T-helper 1 cell treated with Interleukin-12 subunit alpha and Interleukin-12 subunit beta and Interleukin-4 antibody, amounts not matched to agents 30 μg/mL and 1 μg/mL, for 36 hours (primary cell): Measurements from ENCODE around the gene C1orf122.
"Not testable (repeated sequence)": the region's sequence is repeated elsewhere in the genome, so short reads cannot be mapped to it uniquely, and the experiment has no call there.

Experiments used
- H3K27ac Mint-ChIP-seq: one replicate; pipeline ENCODE4 v1.8.0; 2021; ENCODE audit warnings: mild to moderate bottlenecking, mixed read lengths
- H3K27me3 Mint-ChIP-seq: one replicate; pipeline ENCODE4 v1.8.0; 2021; ENCODE audit warnings: low read depth, mixed read lengths
- H3K36me3 Mint-ChIP-seq: one replicate; pipeline ENCODE4 v1.8.0; 2021; ENCODE audit warnings: low read depth, mixed read lengths
- H3K4me1 Mint-ChIP-seq: one replicate; pipeline ENCODE4 v1.8.0; 2021; ENCODE audit warnings: low read depth, mixed read lengths
- H3K4me3 Mint-ChIP-seq: one replicate; pipeline ENCODE4 v1.8.0; 2021; ENCODE audit warnings: mild to moderate bottlenecking, moderate library complexity, mixed read lengths
- H3K9me3 Mint-ChIP-seq: one replicate; pipeline ENCODE4 v1.8.0; 2021; ENCODE audit warnings: mixed read lengths

Gene C1orf122

GRCh38 chr1:37807555-37808368 is at the start of gene C1orf122, which contains the start of gene YRDC:
TSS of gene C1orf122 (plus strand) at chr1:37807790. CDS start at chr1:37808405, 615 bp downstream.
TSS of gene YRDC (minus strand) at chr1:37808208. CDS start at chr1:37808180, 28 bp downstream.
- Mint-ChIP-seq H3K27ac (peak within 1 kb of the TSS; percentile 97), H3K4me3 (peak within 1 kb of the TSS; percentile 95), H3K9me3 (no peaks in the 10 kb centered on the region), H3K27me3 (no peaks in the 10 kb centered on the region), H3K4me1 (peaks cover 20% of the 10 kb centered on the region), H3K36me3 (peaks cover 32% of the 10 kb centered on the region)

GRCh38 chr1:37759451-37759850 is 48.1 kb upstream of the C1orf122 start:
- Mint-ChIP-seq H3K4me3 (no peak overlapping the region), H3K27ac (no peak overlapping the region), H3K9me3 (no peaks in the 10 kb centered on the region), H3K27me3 (peaks cover 34% of the 10 kb centered on the region), H3K4me1 (no peaks in the 10 kb centered on the region), H3K36me3 (peaks cover 3% of the 10 kb centered on the region)

- no peak overlapping the region for H3K27ac Mint-ChIP-seq
- no peak overlapping the region for H3K4me3 Mint-ChIP-seq
- H3K9me3 Mint-ChIP-seq, result no peaks in the 10 kb centered on the region
- peaks cover 44% of the 10 kb centered on the region for H3K27me3 Mint-ChIP-seq
- H3K36me3 Mint-ChIP-seq, result peaks cover 3% of the 10 kb centered on the region
- no peaks in the 10 kb centered on the region for H3K4me1 Mint-ChIP-seq
These were observed 46.0 kb upstream of the C1orf122 start for GRCh38 chr1:37761416-37762095.

- Mint-ChIP-seq H3K4me1 (no peaks in the 10 kb centered on the region), H3K4me3 (no peak overlapping the region), H3K36me3 (peaks cover 3% of the 10 kb centered on the region), H3K27ac (no peak overlapping the region), H3K27me3 (peaks cover 54% of the 10 kb centered on the region), H3K9me3 (no peaks in the 10 kb centered on the region)
These were observed 45.1 kb upstream of the C1orf122 start for GRCh38 chr1:37762516-37762915.

- H3K27me3 Mint-ChIP-seq, result peaks cover 66% of the 10 kb centered on the region
- H3K36me3 Mint-ChIP-seq, result peaks cover 3% of the 10 kb centered on the region
- no peaks in the 10 kb centered on the region for H3K9me3 Mint-ChIP-seq
- H3K4me1 Mint-ChIP-seq, result no peaks in the 10 kb centered on the region
- H3K4me3 Mint-ChIP-seq, result no peak overlapping the region
- H3K27ac Mint-ChIP-seq, result no peak overlapping the region
These were observed 43.7 kb upstream of the C1orf122 start for GRCh38 chr1:37763791-37764413.

- peaks cover 71% of the 10 kb centered on the region for H3K27me3 Mint-ChIP-seq
- H3K36me3 Mint-ChIP-seq, result peaks cover 3% of the 10 kb centered on the region
- peak overlapping the region; percentile 10 for H3K27ac Mint-ChIP-seq
- H3K4me1 Mint-ChIP-seq, result no peaks in the 10 kb centered on the region
- H3K4me3 Mint-ChIP-seq, result no peak overlapping the region
- no peaks in the 10 kb centered on the region for H3K9me3 Mint-ChIP-seq
These were observed 43.2 kb upstream of the C1orf122 start for GRCh38 chr1:37764414-37764825.

- peaks cover 73% of the 10 kb centered on the region for H3K27me3 Mint-ChIP-seq
These were observed 42.6 kb upstream of the C1orf122 start, which contains the start of gene EPHA10 for GRCh38 chr1:37764888-37765441. TSS of gene EPHA10 (minus strand) at chr1:37765120. CDS start at chr1:37765066, 54 bp downstream.

GRCh38 chr1:37765916-37766664 is 41.5 kb upstream of the C1orf122 start:
- Mint-ChIP-seq H3K9me3 (no peaks in the 10 kb centered on the region), H3K4me3 (no peak overlapping the region), H3K36me3 (peaks cover 3% of the 10 kb centered on the region), H3K27me3 (peaks cover 80% of the 10 kb centered on the region), H3K27ac (no peak overlapping the region), H3K4me1 (no peaks in the 10 kb centered on the region)

More at GRCh38 chr1:37764888-37765441, 42.6 kb upstream of the C1orf122 start, which contains the start of gene EPHA10:
- no peaks in the 10 kb centered on the region for H3K4me1 Mint-ChIP-seq
- H3K9me3 Mint-ChIP-seq, result no peaks in the 10 kb centered on the region
- peaks cover 3% of the 10 kb centered on the region for H3K36me3 Mint-ChIP-seq
- H3K4me3 Mint-ChIP-seq, result no peak within 1 kb of the TSS
- H3K27ac Mint-ChIP-seq, result peak within 1 kb of the TSS; percentile 10

GRCh38 chr1:37767488-37767887 is 40.1 kb upstream of the C1orf122 start:
- Mint-ChIP-seq H3K36me3 (peaks cover 3% of the 10 kb centered on the region), H3K4me1 (no peaks in the 10 kb centered on the region), H3K4me3 (no peak overlapping the region)

GRCh38 chr1:37771440-37771839 is 36.1 kb upstream of the C1orf122 start:
- H3K27me3 Mint-ChIP-seq, result peaks cover 36% of the 10 kb centered on the region
- not testable (repeated sequence) for H3K4me1 Mint-ChIP-seq, H3K4me3 Mint-ChIP-seq, H3K9me3 Mint-ChIP-seq, H3K27ac Mint-ChIP-seq, H3K36me3 Mint-ChIP-seq

More at GRCh38 chr1:37767488-37767887, 40.1 kb upstream of the C1orf122 start:
- H3K9me3 Mint-ChIP-seq, result no peaks in the 10 kb centered on the region
- no peak overlapping the region for H3K27ac Mint-ChIP-seq
- H3K27me3 Mint-ChIP-seq, result peaks cover 74% of the 10 kb centered on the region

- Mint-ChIP-seq H3K4me1 (no peaks in the 10 kb centered on the region), H3K27me3 (peaks cover 9% of the 10 kb centered on the region), H3K27ac (no peak overlapping the region), H3K36me3 (no peaks in the 10 kb centered on the region), H3K4me3 (no peak overlapping the region), H3K9me3 (no peaks in the 10 kb centered on the region)
These were observed 30.6 kb upstream of the C1orf122 start for GRCh38 chr1:37776946-37777516.

GRCh38 chr1:37778654-37779053 is 28.9 kb upstream of the C1orf122 start:
- Mint-ChIP-seq H3K4me1 (no peaks in the 10 kb centered on the region), H3K4me3 (no peak overlapping the region), H3K36me3 (no peaks in the 10 kb centered on the region), H3K27me3 (peaks cover 11% of the 10 kb centered on the region), H3K9me3 (no peaks in the 10 kb centered on the region), H3K27ac (no peak overlapping the region)

GRCh38 chr1:37782491-37782890 is 25.1 kb upstream of the C1orf122 start:
- Mint-ChIP-seq H3K27me3 (peaks cover 17% of the 10 kb centered on the region), H3K9me3 (no peaks in the 10 kb centered on the region), H3K4me1 (no peaks in the 10 kb centered on the region), H3K4me3 (no peak overlapping the region), H3K27ac (no peak overlapping the region), H3K36me3 (no peaks in the 10 kb centered on the region)
